CD4-positive, alpha-beta T cell treated with Interleukin-21 for 1 hour (primary cell): ENCODE data around the gene TMCC1.
A peak's percentile ranks its signal among the peaks of the same experiment; 100 is the strongest.

ENCODE experiments used
- DNase-seq: peaks from one replicate; pipeline ENCODE4 v3.0.0-alpha.2; 2020

The TMCC1 gene

GRCh38 chr3:129673897-129674797, 219.4 kb downstream of the TMCC1 start:
- no peak for DNase-seq

- DNase-seq: no peak
Observed at GRCh38 chr3:129673012-129673411, 220.5 kb downstream of the TMCC1 start.

- DNase-seq: no peak
Observed at GRCh38 chr3:129672412-129672811, 221.1 kb downstream of the TMCC1 start.

- no peak for DNase-seq
Observed at GRCh38 chr3:129665024-129665768, 228.3 kb downstream of the TMCC1 start.

GRCh38 chr3:129663930-129664646, 229.4 kb downstream of the TMCC1 start:
- no peak for DNase-seq

GRCh38 chr3:129663045-129663446, 230.5 kb downstream of the TMCC1 start:
- DNase-seq: no peak

GRCh38 chr3:129662191-129662608, 231.3 kb downstream of the TMCC1 start:
- no peak for DNase-seq

GRCh38 chr3:129661766-129662165, 231.7 kb downstream of the TMCC1 start:
- DNase-seq: no peak

GRCh38 chr3:129658110-129658843, 235.2 kb downstream of the TMCC1 start:
- no peak for DNase-seq

GRCh38 chr3:129657261-129658046, 236.1 kb downstream of the TMCC1 start:
- no peak for DNase-seq

- DNase-seq: no peak
Observed at GRCh38 chr3:129656659-129657247, 236.8 kb downstream of the TMCC1 start.

- no peak for DNase-seq
Observed at GRCh38 chr3:129655291-129655700, 238.2 kb downstream of the TMCC1 start.

- no peak for DNase-seq
Observed at GRCh38 chr3:129654131-129654530, 239.4 kb downstream of the TMCC1 start.

- no peak for DNase-seq
Observed at GRCh38 chr3:129653019-129653418, 240.5 kb downstream of the TMCC1 start.

GRCh38 chr3:129651435-129652202, 241.9 kb downstream of the TMCC1 start:
- no peak for DNase-seq

GRCh38 chr3:129650256-129650872, 243.1 kb downstream of the TMCC1 start:
- peak; percentile 59 for DNase-seq

GRCh38 chr3:129648391-129648790, 245.1 kb downstream of the TMCC1 start:
- no peak for DNase-seq

GRCh38 chr3:129645286-129645685, 248.2 kb downstream of the TMCC1 start:
- no peak for DNase-seq

GRCh38 chr3:129644836-129645235, 248.7 kb downstream of the TMCC1 start:
- no peak for DNase-seq
